Activated CD8-positive, alpha-beta T cell treated with anti-CD3 and anti-CD28 coated beads for 36 hours (primary cell): ENCODE measurements around the gene LSM11. TPM values are rescaled to one million over a fixed set of nuclear protein-coding genes. Genes with fewer than 3 reads are reported as not detected.

Source experiments
- ATAC-seq: fragments of 200-7000 bp; cut with Tn5 transposase; one replicate; pipeline ENCODE4 v1.10.0; 2021; ENCODE audit warnings: mild to moderate bottlenecking, moderate library complexity
- CTCF ChIA-PET: fragments of 350-600 bp; sonication (Branson Sonifier 250); formaldehyde crosslinking; loops from one replicate; lab custom pipeline; 2021; ENCODE audit warnings: antibody characterized with exemption; lab: Charles Lee
- POLR2A ChIA-PET: fragments of 350-600 bp; sonication (Branson Sonifier 250); formaldehyde crosslinking; loops from one replicate; lab custom pipeline; 2021; ENCODE audit warnings: antibody characterized with exemption; lab: Charles Lee
- DNase-seq: peaks from one replicate; pipeline ENCODE4 v3.0.0-alpha.2; 2020
- H3K27ac Mint-ChIP-seq: one replicate; pipeline ENCODE4 v1.8.0; 2021; ENCODE audit warnings: mild to moderate bottlenecking, mixed read lengths
- H3K27me3 Mint-ChIP-seq: one replicate; pipeline ENCODE4 v1.8.0; 2021; ENCODE audit warnings: mixed read lengths
- H3K36me3 Mint-ChIP-seq: one replicate; pipeline ENCODE4 v1.8.0; 2021; ENCODE audit warnings: low read depth, mixed read lengths
- H3K4me1 Mint-ChIP-seq: one replicate; pipeline ENCODE4 v1.8.0; 2021; ENCODE audit warnings: low read depth, mixed read lengths
- H3K4me3 Mint-ChIP-seq: one replicate; pipeline ENCODE4 v1.8.0; 2021; ENCODE audit warnings: mild to moderate bottlenecking, moderate library complexity, mixed read lengths
- H3K9me3 Mint-ChIP-seq: one replicate; pipeline ENCODE4 v1.8.0; 2021; ENCODE audit warnings: mixed read lengths
- intact Hi-C: fragments of 100-400 bp; cut with micrococcal nuclease; formaldehyde crosslinking; loops from one replicate; pipeline ENCODE4 v1.10.0; 2022
- total RNA-seq, 2 experiments: library from RNA; stranded (reverse); gene quantifications; one replicate each; pipeline ENCODE4 v1.2.3, GENCODE V29; 2021
- TF ChIP-seq, protein P1 (sequence below): fragments of 200-600 bp; IDR thresholded peaks from one replicate; pipeline ENCODE4 v1.8.0; 2022; ENCODE audit warnings: antibody characterized with exemption, mild to moderate bottlenecking

LSM11 gene
- total RNA-seq, 2 experiments from 2014 or later: 7.0 to 7.3 TPM

DNA sequence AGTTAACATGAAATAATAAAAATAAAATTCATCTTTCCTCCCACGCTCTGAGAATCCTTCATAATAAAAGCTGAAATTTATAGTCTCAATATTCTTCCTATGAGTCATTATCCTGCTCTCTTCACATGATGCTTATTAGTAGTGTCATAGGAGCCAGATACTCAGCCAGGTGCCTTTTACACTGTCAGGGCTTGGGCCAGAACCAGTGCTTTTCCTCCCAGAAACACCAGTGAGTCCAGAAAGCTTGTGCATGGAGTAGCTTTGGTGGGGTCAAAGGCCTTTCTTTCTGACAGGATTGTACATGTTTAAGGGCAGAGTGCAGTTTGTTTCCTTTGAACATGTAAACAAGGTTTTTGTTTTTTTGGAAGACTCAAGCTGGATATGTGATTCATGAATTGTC lies 6.8 kb downstream of the LSM11 start:
- POLR2A ChIA-PET: no interaction called here
- intact Hi-C loops: no loop called here
- ATAC-seq (no peak), DNase-seq (no peak)
- Mint-ChIP-seq H3K4me3 (no peak overlapping the region), H3K27ac (no peak overlapping the region), H3K4me1 (peaks cover 38% of the 10 kb centered on the region), H3K9me3 (no peaks in the 10 kb centered on the region), H3K27me3 (no peaks in the 10 kb centered on the region), H3K36me3 (peaks cover 19% of the 10 kb centered on the region)
- CTCF ChIA-PET: interaction anchor here (0.8 to 1.2 kb wide), 2 partner anchors 11 to 20 kb away, joined by 3 to 9 read pairs; no protein-coding TSS in a partner anchor
- TF ChIP-seq, protein P1, sequence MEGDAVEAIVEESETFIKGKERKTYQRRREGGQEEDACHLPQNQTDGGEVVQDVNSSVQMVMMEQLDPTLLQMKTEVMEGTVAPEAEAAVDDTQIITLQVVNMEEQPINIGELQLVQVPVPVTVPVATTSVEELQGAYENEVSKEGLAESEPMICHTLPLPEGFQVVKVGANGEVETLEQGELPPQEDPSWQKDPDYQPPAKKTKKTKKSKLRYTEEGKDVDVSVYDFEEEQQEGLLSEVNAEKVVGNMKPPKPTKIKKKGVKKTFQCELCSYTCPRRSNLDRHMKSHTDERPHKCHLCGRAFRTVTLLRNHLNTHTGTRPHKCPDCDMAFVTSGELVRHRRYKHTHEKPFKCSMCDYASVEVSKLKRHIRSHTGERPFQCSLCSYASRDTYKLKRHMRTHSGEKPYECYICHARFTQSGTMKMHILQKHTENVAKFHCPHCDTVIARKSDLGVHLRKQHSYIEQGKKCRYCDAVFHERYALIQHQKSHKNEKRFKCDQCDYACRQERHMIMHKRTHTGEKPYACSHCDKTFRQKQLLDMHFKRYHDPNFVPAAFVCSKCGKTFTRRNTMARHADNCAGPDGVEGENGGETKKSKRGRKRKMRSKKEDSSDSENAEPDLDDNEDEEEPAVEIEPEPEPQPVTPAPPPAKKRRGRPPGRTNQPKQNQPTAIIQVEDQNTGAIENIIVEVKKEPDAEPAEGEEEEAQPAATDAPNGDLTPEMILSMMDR: no peak

DNA sequence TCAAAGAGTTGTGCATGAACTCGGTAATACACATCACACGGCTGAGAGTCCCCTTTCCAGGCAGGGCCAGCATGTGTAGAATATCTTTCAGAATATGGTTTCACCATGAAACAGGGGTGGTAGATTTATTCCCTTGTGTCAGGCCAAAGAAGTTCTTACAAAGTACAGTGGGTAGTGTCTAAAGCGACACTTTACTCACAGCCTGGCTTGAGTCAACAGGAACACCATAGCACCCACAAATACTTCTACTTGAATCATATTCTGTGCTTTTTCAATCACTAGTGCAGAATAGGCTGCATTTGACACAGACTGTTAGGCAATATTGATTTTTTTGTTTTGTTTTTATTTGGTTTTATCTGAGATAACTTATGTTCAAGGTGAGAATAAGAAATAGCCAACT lies 12.6 kb downstream of the LSM11 start:
- TF ChIP-seq, protein P1: no peak
- CTCF ChIA-PET: interaction anchor here (2.0 to 3.6 kb wide), 2 partner anchors 13 to 193 kb away, joined by 6 to 24 read pairs; partner anchors contain the start of gene LSM11
- peaks cover 18% of the 10 kb centered on the region for H3K36me3 Mint-ChIP-seq
- H3K9me3 Mint-ChIP-seq: no peaks in the 10 kb centered on the region
- no peak for ATAC-seq
- H3K4me3 Mint-ChIP-seq: no peak overlapping the region
- no peaks in the 10 kb centered on the region for H3K27me3 Mint-ChIP-seq
- H3K27ac Mint-ChIP-seq: no peak overlapping the region
- H3K4me1 Mint-ChIP-seq: peaks cover 4% of the 10 kb centered on the region
- POLR2A ChIA-PET: interaction anchor here (1.7 kb wide), 1 partner anchor 12 kb away, joined by 5 read pairs; no protein-coding TSS in a partner anchor
- DNase-seq: no peak
- intact Hi-C loops: no loop called here

DNA sequence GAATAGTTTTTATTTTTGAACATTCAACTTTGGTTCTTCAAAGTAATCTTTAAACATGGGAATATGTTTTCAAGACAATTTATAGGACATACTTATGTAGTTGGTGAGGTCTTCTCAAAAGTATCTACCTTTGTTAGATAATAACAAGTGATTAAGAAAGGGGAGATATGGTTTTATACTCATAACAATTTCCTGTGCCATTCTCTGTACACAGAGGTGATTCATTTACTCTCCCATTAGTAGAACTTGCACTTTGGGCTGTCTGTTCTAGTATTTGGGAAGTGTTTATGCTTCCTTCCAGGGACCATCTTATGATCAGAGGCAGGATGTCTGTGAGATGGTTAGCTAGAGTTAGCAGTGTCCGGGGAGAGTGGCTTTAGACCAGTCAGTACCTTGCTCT lies 15.2 kb downstream of the LSM11 start:
- ATAC-seq: no peak
- Mint-ChIP-seq H3K27me3 (no peaks in the 10 kb centered on the region), H3K9me3 (no peaks in the 10 kb centered on the region), H3K4me3 (no peak overlapping the region), H3K27ac (no peak overlapping the region), H3K36me3 (peaks cover 9% of the 10 kb centered on the region), H3K4me1 (peaks cover 4% of the 10 kb centered on the region)
- intact Hi-C loops: no loop called here
- ChIA-PET CTCF (interaction anchor here (1.6 to 7.4 kb wide), 3 partner anchors 13 to 237 kb away, joined by 4 to 51 read pairs (median 29); partner anchors contain the start of gene LSM11), POLR2A (no interaction called here)
- TF ChIP-seq, protein P1: no peak
- DNase-seq: no peak

DNA sequence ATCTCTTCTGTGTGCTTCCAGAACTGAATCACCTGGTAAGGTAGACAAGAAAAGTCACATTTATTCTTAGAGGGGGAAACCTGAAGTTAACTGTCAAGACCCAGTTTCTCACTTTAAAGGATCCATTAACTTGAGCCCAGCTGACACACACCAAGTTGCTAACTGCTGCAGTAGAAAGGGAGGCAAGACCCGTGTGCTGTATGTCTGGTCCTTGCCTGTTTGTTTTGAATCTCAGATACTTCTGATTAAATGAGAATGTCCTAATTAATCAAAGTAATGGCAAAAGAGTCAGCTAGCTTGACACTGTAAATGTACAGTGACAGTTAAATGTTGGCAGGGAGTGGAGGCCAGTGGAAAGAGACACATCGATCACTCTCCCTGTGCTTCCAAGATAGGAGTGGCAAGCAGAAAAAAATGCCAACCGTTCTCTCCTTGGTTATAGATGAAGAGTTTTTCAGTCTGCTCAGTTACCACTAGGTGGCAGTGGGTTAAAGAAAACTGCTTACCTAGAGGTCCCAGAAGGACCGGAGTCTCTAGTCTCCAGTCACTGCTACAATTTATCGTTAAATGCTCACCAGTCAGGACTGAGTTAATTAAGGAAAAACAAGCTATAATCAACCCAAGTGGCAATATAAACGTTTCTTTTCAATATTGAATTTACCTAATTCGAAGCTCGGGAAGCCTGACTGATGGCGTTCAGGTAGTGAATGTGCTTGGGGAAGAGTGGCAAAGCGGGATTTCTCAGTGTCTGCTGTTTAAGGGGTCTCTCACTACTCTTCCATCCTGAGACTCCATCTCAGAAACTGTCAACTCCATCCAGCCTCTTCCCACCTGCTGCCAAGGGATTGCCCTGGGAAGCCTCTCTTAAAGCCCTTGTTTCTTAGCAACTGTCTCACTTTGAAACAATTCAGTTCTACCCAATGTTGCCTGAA lies 18.4 kb downstream of the LSM11 start:
- Mint-ChIP-seq H3K4me3 (no peak overlapping the region), H3K27ac (no peak overlapping the region), H3K4me1 (peaks cover 4% of the 10 kb centered on the region), H3K9me3 (no peaks in the 10 kb centered on the region), H3K27me3 (no peaks in the 10 kb centered on the region), H3K36me3 (no peaks in the 10 kb centered on the region)
- intact Hi-C loops: loop anchor here (5.0 kb wide), 2 partner anchors 185 to 235 kb away; no protein-coding TSS in a partner anchor
- ChIA-PET CTCF (interaction anchor here (0.6 to 7.4 kb wide), 39 partner anchors 9 to 1371 kb away, joined by 3 to 53 read pairs (median 4); partner anchors contain the start of gene LSM11), POLR2A (no interaction called here)
- TF ChIP-seq, protein P1: peak; percentile 82
- ATAC-seq (peak; percentile 88), DNase-seq (peak; percentile 25)
